Stimulated activated CD4-positive, alpha-beta T cell treated with anti-CD3 and anti-CD28 coated beads, Interleukin-1b, Interleukin-23, amount 100 ng/mL, for 48 hours (primary cell): ENCODE results near the gene RPL5.

Experiments used
- DNase-seq: peaks from one replicate; pipeline ENCODE4 v3.0.0-alpha.2; 2020

Gene RPL5

DNA sequence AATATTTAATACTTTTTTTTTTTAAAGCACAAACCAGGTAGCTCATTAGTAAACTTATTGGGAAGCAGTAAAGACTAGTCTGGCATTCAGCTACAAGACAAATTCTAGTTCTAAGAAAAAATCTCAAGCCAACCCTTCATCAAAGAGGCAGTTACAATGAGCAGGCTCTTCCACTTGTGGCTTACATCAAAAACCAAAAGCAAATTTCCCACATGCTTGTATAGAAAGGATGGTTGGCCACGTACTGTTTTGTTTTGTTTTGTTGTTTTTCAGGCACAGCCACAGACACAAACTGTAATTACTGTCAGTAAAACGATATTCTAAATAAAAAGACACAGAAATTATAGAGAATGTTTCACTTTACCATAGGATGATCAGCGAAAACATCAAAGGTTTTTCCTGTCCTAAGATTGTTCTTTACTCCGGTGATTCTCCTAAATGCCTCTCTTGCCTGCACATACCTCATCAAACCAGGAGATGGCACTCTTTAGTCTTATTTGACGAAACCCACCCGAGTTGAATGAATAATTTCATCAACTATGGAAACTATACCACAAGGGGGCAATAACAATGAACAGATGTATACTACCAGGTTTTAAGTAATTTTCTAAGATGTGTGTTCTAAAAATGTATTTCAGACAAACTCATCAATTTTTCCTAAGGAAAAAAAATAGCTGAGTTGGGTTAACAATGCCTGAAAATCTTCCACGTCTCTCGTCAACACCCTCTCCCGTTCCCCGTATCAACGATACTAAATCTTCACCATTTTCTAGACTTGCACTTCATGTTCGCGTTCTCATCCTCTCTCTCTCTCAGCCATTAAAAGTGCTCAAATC is 26.9 kb downstream of the RPL5 start:
- peak; percentile 44 for DNase-seq

- no peak for DNase-seq
These were observed 27.7 kb downstream of the RPL5 start for GRCh38 chr1:92859400-92860039.

- DNase-seq, result no peak
These were observed 30.8 kb downstream of the RPL5 start for GRCh38 chr1:92862605-92863004.

GRCh38 chr1:92864131-92864530 is 32.3 kb downstream of the RPL5 start:
- no peak for DNase-seq

DNA sequence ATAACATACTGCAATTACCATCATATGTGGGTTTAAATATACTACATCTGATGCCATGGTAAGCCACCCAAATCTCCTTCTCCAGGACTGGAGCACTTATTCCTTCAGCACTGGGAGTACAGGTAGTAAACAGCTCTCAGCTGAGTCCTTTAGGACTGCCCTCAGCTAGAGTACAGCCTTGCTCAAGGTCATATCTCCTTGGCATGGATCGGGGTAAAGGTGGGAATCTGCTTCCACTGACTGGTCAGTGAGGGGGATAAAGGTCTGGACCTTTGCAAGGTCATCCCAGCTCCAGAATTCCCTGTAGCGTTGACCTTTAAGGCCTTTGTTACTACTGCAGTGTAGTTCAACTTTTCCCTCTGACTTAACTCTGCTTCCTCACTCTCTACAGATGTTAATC is 38.8 kb downstream of the RPL5 start:
- DNase-seq, result no peak

DNA sequence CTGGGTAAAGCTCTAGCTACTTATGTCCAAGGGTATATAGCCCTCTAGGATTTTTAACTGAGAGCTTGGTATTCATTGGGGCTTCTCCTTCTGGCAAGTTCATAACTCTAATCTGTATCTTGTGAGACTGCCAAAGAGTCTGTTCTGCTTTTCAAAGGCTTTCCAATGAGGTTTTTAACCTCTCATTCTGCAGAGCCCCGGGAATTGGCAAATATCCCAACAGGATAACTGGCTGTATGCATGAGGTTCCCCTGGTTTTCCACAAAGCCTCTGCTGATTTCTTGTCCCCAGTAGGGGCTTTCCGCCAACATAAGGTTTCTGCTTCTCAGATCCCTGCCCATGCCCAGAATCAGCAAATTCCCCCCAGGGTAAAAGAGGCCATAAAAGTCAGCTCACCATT is 40.9 kb downstream of the RPL5 start:
- DNase-seq, result no peak

DNA sequence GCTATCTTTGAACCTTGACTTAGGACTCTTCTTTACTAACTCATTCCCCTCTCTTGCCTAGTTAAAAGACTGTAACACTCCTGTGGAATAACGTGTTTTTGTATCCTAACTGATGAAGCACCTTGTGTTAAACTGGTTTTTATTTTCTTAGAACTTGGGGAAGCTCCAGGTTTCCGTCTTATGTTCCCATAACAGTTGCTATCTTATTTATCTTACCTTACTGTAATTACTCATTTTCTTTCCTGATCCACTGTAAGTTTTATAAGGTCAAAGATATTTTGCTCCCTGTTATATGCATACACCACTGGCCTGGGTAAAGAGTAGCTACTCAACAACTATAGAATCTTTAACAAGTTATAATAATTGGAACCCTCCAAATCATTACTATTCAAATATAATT is 43.1 kb downstream of the RPL5 start:
- DNase-seq, result no peak

DNA sequence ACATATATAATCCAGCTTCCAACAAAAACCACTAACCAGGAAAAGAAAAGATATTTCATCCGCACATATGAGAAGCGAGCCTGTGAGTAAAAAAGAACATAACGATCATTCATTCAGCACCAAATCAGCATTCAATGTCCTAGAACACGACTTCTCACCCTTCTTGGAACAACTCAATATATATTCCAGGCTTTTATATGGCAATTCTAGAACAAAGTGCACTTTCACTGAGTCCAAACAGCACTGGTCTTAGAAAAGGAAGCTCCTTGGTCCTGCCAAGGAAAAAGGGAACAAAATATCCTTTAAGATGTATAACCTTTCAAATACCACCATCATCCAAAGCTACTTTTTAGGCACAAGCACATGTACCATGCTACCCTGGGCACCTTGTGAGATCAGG is 44.5 kb downstream of the RPL5 start:
- no peak for DNase-seq

GRCh38 chr1:92877081-92877711 is 45.4 kb downstream of the RPL5 start:
- no peak for DNase-seq

GRCh38 chr1:92877792-92878191 is 46.0 kb downstream of the RPL5 start:
- no peak for DNase-seq

- no peak for DNase-seq
These were observed 47.6 kb downstream of the RPL5 start for GRCh38 chr1:92879316-92879968.

GRCh38 chr1:92881391-92881790 is 49.6 kb downstream of the RPL5 start:
- no peak for DNase-seq

GRCh38 chr1:92882819-92883218 is 51.0 kb downstream of the RPL5 start:
- DNase-seq, result no peak

- DNase-seq, result no peak
These were observed 51.5 kb downstream of the RPL5 start for GRCh38 chr1:92883297-92883696.

DNA sequence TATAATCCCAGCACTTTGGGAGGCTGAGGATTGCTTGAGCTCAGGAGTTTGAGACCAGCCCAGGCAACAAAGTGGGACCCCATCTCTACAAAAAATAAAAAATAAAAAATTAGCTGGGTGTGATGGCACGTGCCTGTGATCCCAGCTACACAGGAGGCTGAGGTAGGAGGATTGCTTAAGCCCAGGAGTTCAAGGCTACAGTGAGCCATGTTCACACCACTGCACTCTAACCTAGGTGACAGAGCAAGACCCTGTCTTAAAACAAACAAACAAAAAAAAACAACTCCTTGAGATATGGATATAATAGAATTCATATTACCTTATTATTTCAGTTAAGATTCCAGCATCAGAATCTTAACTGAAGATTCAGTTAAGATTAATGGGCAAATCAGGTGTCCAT is 52.4 kb downstream of the RPL5 start:
- DNase-seq, result no peak

DNA sequence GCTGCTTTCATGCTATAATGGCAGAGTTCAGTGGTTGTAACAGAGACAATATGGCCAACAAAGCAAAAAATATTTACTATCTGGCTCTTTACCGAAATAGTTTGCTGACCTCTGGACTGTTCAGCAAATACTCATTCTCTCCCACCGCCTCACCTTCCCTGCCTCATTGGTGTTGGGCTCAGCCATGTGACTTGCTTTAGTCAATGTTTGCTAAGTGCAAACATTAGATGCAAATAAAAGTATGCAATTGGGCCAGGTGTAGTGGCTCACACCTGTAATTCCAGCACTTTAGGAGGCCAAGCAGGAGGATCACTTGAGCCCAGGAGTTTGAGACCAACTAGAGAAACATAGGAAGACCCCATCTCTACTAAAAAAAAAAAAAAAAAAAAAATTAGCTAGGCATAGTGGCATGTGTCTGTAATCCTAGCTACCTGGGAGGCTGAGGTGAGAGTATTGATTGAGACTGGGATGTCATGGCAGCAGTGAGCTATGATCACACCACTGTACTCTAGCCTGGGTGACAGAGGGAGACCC is 55.1 kb downstream of the RPL5 start:
- no peak for DNase-seq

DNA sequence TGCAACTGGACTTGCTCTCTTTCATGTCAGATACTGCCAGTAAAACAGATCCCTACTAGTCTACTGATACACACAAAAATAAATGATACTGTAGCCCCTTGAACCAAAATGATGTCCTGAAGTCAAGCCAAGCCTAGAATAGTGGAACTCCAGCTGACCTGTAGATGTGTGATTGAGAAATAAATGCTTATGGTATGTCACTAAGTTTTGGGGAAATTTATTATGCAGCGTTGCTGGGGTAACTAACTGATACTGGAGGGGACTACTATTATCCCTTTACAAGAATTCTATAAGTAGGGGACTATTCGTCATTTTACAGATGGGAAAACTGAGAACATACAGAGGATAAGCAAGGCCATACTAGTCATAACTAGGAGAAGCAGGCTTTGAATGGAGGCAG is 55.6 kb downstream of the RPL5 start:
- DNase-seq, result no peak
